DOHH2 (cell line): ENCODE results near the gene TMEM200B.

Experiments
- EZH2phosphoT487 ChIP-seq: fragments of 200-600 bp; sonication (generic); IDR thresholded peaks from 2 replicates; pipeline ENCODE4 v1.6.1; 2017; ENCODE audit warnings: borderline replicate concordance, mild to moderate bottlenecking, antibody characterized with exemption, low read length, moderate library complexity, mixed read lengths
- TF ChIP-seq, protein P1 (sequence below): fragments of 200-600 bp; sonication (generic); IDR thresholded peaks from one replicate; pipeline ENCODE4 v1.5.1; 2014; ENCODE audit warnings: antibody characterized with exemption, mild to moderate bottlenecking, low read depth, low read length; ENCODE audit not compliant: poor library complexity, severe bottlenecking

GRCh38 chr1:29156543-29157268 is 33.0 kb upstream of the TMEM200B start:
- TF ChIP-seq, protein P1, sequence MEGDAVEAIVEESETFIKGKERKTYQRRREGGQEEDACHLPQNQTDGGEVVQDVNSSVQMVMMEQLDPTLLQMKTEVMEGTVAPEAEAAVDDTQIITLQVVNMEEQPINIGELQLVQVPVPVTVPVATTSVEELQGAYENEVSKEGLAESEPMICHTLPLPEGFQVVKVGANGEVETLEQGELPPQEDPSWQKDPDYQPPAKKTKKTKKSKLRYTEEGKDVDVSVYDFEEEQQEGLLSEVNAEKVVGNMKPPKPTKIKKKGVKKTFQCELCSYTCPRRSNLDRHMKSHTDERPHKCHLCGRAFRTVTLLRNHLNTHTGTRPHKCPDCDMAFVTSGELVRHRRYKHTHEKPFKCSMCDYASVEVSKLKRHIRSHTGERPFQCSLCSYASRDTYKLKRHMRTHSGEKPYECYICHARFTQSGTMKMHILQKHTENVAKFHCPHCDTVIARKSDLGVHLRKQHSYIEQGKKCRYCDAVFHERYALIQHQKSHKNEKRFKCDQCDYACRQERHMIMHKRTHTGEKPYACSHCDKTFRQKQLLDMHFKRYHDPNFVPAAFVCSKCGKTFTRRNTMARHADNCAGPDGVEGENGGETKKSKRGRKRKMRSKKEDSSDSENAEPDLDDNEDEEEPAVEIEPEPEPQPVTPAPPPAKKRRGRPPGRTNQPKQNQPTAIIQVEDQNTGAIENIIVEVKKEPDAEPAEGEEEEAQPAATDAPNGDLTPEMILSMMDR: no peak
- no peak for TF ChIP-seq EZH2phosphoT487
